HL-60 (cell line): ENCODE data around the gene PPP2R3A.

ENCODE experiments used
- DNase-seq, 2 experiments: peaks; one replicate each; pipeline ENCODE4 v3.0.0-alpha.2; 2010 to 2020; ENCODE audit warnings: low read depth in 1 of 2, low spot score in 1 of 2
- H3K27ac ChIP-seq: fragments of 250-450 bp; sonication (Bioruptor Pico); replicated peaks from 2 replicates; pipeline ENCODE4 v1.5.1; 2020; ENCODE audit warnings: mild to moderate bottlenecking, moderate library complexity
- H3K27me3 ChIP-seq: fragments of 250-450 bp; sonication (Bioruptor Pico); 2 replicates; pipeline ENCODE4 v1.5.1; 2021; ENCODE audit warnings: mild to moderate bottlenecking, moderate library complexity; ENCODE audit not compliant: insufficient read depth, poor library complexity, severe bottlenecking
- H3K4me3 ChIP-seq: replicated peaks from 2 replicates; pipeline ENCODE4 v1.5.1; 2011; ENCODE audit warnings: mild to moderate bottlenecking, control low read depth, low read length; ENCODE audit not compliant: insufficient read depth
- GABPA ChIP-seq: IDR thresholded peaks from 2 replicates; pipeline ENCODE4 v1.6.1; 2012; ENCODE audit warnings: low read depth
- POLR2AphosphoS5 ChIP-seq: IDR thresholded peaks from 2 replicates; pipeline ENCODE4 v1.6.1; 2012; ENCODE audit warnings: low read depth
- SPI1 ChIP-seq: IDR thresholded peaks from 2 replicates; pipeline ENCODE4 v1.6.1; 2012; ENCODE audit warnings: low read depth, mild to moderate bottlenecking, borderline replicate concordance
- TF ChIP-seq, protein P1 (sequence below): IDR thresholded peaks from one replicate; pipeline ENCODE4 v1.5.1; 2011; ENCODE audit warnings: low read length, control low read depth, inconsistent platforms; ENCODE audit not compliant: insufficient read depth
- TF ChIP-seq, protein P2 (sequence below): IDR thresholded peaks from 2 replicates; pipeline ENCODE4 v1.6.1; 2012; ENCODE audit warnings: low read depth; ENCODE audit not compliant: insufficient replicate concordance

PPP2R3A gene

GRCh38 chr3:136070334-136070733 is 104.8 kb downstream of the PPP2R3A start:
- TF ChIP-seq SPI1 (no peak), GABPA (no peak), POLR2AphosphoS5 (no peak)
- TF ChIP-seq, protein P1, sequence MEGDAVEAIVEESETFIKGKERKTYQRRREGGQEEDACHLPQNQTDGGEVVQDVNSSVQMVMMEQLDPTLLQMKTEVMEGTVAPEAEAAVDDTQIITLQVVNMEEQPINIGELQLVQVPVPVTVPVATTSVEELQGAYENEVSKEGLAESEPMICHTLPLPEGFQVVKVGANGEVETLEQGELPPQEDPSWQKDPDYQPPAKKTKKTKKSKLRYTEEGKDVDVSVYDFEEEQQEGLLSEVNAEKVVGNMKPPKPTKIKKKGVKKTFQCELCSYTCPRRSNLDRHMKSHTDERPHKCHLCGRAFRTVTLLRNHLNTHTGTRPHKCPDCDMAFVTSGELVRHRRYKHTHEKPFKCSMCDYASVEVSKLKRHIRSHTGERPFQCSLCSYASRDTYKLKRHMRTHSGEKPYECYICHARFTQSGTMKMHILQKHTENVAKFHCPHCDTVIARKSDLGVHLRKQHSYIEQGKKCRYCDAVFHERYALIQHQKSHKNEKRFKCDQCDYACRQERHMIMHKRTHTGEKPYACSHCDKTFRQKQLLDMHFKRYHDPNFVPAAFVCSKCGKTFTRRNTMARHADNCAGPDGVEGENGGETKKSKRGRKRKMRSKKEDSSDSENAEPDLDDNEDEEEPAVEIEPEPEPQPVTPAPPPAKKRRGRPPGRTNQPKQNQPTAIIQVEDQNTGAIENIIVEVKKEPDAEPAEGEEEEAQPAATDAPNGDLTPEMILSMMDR = no peak
- TF ChIP-seq, protein P2, sequence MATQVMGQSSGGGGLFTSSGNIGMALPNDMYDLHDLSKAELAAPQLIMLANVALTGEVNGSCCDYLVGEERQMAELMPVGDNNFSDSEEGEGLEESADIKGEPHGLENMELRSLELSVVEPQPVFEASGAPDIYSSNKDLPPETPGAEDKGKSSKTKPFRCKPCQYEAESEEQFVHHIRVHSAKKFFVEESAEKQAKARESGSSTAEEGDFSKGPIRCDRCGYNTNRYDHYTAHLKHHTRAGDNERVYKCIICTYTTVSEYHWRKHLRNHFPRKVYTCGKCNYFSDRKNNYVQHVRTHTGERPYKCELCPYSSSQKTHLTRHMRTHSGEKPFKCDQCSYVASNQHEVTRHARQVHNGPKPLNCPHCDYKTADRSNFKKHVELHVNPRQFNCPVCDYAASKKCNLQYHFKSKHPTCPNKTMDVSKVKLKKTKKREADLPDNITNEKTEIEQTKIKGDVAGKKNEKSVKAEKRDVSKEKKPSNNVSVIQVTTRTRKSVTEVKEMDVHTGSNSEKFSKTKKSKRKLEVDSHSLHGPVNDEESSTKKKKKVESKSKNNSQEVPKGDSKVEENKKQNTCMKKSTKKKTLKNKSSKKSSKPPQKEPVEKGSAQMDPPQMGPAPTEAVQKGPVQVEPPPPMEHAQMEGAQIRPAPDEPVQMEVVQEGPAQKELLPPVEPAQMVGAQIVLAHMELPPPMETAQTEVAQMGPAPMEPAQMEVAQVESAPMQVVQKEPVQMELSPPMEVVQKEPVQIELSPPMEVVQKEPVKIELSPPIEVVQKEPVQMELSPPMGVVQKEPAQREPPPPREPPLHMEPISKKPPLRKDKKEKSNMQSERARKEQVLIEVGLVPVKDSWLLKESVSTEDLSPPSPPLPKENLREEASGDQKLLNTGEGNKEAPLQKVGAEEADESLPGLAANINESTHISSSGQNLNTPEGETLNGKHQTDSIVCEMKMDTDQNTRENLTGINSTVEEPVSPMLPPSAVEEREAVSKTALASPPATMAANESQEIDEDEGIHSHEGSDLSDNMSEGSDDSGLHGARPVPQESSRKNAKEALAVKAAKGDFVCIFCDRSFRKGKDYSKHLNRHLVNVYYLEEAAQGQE = no peak
- Histone ChIP-seq H3K27me3 (no peaks in the 10 kb centered on the region), H3K4me3 (no peak overlapping the region), H3K27ac (no peak overlapping the region)
- DNase-seq = no peak

GRCh38 chr3:136070953-136071949 is 105.7 kb downstream of the PPP2R3A start:
- Histone ChIP-seq H3K27ac (no peak overlapping the region), H3K4me3 (no peak overlapping the region), H3K27me3 (no peaks in the 10 kb centered on the region)
- no peak for TF ChIP-seq SPI1
- TF ChIP-seq, protein P2 = no peak
- TF ChIP-seq POLR2AphosphoS5 = no peak
- TF ChIP-seq GABPA = no peak
- TF ChIP-seq, protein P1 = no peak
- no peak for DNase-seq

- no peak overlapping the region for H3K4me3 ChIP-seq
- no peak overlapping the region for H3K27ac ChIP-seq
- DNase-seq = no peak
- TF ChIP-seq, protein P2 = no peak
- TF ChIP-seq, protein P1 = no peak
- TF ChIP-seq GABPA (no peak), SPI1 (no peak)
- H3K27me3 ChIP-seq = no peaks in the 10 kb centered on the region
Measured at GRCh38 chr3:136074546-136075170, 109.1 kb downstream of the PPP2R3A start.
